Thoracic aorta (tissue), 2 donors: ENCODE data around the gene METTL1. TPM values are rescaled to one million over a fixed set of nuclear protein-coding genes. Genes with fewer than 3 reads are reported as not detected.

ENCODE experiments used
- ATAC-seq: fragments of 150-250 bp; one replicate; pipeline ENCODE4 v1.8.0; 2017; ENCODE audit warnings: low read depth; ENCODE audit not compliant: insufficient number of reproducible peaks, low FRiP score
- DNase-seq: peaks from one replicate; pipeline ENCODE4 v3.0.0-alpha.2; 2020; ENCODE audit warnings: low spot score
- H3K27ac ChIP-seq, 2 donors: fragments of 200-600 bp; sonication (generic); 1 replicate in 1 of 2; 2 replicates in 1 of 2; pipeline ENCODE4 v1.5.1; 2016; ENCODE audit warnings: mild to moderate bottlenecking in 2 of 2, moderate library complexity in 2 of 2
- H3K27me3 ChIP-seq: fragments of 200-600 bp; sonication (generic); replicated peaks from 2 replicates; pipeline ENCODE4 v1.6.0; 2016; ENCODE audit warnings: mild to moderate bottlenecking; ENCODE audit not compliant: insufficient read depth
- H3K36me3 ChIP-seq: fragments of 200-600 bp; sonication (generic); one replicate; pipeline ENCODE4 v1.5.1; 2016
- H3K4me1 ChIP-seq, 2 donors: fragments of 200-600 bp; sonication (generic); 1 replicate in 1 of 2; 2 replicates in 1 of 2; pipeline versions ENCODE4 v1.5.1 to v1.6.0; 2016; ENCODE audit warnings: low read depth in 2 of 2, mild to moderate bottlenecking in 1 of 2; ENCODE audit not compliant: control insufficient read depth in 1 of 2
- H3K4me3 ChIP-seq: fragments of 200-600 bp; sonication (generic); 2 replicates; pipeline ENCODE4 v1.5.1; 2016; ENCODE audit warnings: mild to moderate bottlenecking
- H3K9me3 ChIP-seq: fragments of 200-600 bp; sonication (generic); 2 replicates; pipeline ENCODE4 v1.5.1; 2016
- total RNA-seq, 2 donors: library from RNA; depleted of rRNA; stranded (reverse); fragments of >200 nt; gene quantifications; one replicate each; pipeline versions ENCODE4 v1.1.0 to v1.2.3, GENCODE V29; 2016
- TF ChIP-seq, protein P1 (sequence below): fragments of 200-600 bp; sonication (generic); IDR thresholded peaks from one replicate; pipeline ENCODE4 v1.5.1; 2019; ENCODE audit warnings: antibody characterized with exemption

METTL1 gene
- total RNA-seq, 2 donors from 2014 or later = 10.4 to 13.5 TPM

DNA sequence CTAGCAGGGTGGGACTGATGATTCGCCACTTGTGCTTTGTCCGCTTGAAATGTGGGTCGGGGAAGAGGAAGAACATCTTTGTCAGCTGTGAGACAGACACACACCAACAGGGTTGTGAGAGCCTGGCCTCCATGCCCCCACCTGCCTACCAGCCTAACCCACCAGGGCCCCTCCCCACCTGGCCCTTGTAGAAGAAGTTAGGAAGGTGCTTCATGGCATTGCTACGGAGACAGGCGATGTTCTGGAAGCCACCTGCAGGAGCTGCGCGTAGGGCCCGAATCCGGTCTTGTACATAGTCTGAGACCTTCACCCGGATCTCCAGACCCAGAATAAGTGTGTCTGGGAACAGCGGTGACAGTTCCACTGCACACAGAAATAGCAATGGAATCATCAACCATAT, 2.3 kb downstream of the METTL1 start:
- no peaks in the 10 kb centered on the region for H3K27me3 ChIP-seq
- no peak overlapping the region for H3K4me3 ChIP-seq
- TF ChIP-seq, protein P1, sequence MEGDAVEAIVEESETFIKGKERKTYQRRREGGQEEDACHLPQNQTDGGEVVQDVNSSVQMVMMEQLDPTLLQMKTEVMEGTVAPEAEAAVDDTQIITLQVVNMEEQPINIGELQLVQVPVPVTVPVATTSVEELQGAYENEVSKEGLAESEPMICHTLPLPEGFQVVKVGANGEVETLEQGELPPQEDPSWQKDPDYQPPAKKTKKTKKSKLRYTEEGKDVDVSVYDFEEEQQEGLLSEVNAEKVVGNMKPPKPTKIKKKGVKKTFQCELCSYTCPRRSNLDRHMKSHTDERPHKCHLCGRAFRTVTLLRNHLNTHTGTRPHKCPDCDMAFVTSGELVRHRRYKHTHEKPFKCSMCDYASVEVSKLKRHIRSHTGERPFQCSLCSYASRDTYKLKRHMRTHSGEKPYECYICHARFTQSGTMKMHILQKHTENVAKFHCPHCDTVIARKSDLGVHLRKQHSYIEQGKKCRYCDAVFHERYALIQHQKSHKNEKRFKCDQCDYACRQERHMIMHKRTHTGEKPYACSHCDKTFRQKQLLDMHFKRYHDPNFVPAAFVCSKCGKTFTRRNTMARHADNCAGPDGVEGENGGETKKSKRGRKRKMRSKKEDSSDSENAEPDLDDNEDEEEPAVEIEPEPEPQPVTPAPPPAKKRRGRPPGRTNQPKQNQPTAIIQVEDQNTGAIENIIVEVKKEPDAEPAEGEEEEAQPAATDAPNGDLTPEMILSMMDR = no peak
- H3K4me1 ChIP-seq = peaks cover 23 to 49% of the 10 kb centered on the region in 2 donors
- H3K9me3 ChIP-seq = no peaks in the 10 kb centered on the region
- no peak for DNase-seq
- H3K27ac ChIP-seq = no peak overlapping the region
- no peaks in the 10 kb centered on the region for H3K36me3 ChIP-seq
- no peak for ATAC-seq

DNA sequence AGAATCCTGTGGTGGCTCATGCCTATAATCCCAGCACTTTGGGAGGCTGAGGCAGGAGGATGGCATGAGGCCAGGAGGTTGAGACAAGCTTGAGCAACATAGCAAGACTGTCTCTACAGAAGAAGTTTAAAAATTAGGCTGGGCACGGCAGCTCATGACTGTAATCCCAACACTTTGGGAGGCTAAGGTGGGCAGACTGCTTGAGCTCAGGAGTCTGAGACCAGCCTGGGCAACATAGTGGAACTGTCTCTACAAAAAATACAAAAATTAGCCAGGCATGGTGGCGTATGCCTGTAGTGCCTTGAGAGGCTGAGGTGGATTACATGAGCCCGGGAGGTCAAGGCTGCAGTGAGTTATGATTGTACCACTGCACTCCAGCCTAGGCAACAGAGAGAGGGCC, 4.0 kb downstream of the METTL1 start:
- no peak for ATAC-seq
- no peaks in the 10 kb centered on the region for H3K27me3 ChIP-seq
- H3K27ac ChIP-seq = no peak overlapping the region
- H3K36me3 ChIP-seq = no peaks in the 10 kb centered on the region
- H3K9me3 ChIP-seq = no peaks in the 10 kb centered on the region
- no peak overlapping the region for H3K4me3 ChIP-seq
- H3K4me1 ChIP-seq = peaks cover 15 to 40% of the 10 kb centered on the region in 2 donors
- no peak for DNase-seq
- TF ChIP-seq, protein P1 = no peak

DNA sequence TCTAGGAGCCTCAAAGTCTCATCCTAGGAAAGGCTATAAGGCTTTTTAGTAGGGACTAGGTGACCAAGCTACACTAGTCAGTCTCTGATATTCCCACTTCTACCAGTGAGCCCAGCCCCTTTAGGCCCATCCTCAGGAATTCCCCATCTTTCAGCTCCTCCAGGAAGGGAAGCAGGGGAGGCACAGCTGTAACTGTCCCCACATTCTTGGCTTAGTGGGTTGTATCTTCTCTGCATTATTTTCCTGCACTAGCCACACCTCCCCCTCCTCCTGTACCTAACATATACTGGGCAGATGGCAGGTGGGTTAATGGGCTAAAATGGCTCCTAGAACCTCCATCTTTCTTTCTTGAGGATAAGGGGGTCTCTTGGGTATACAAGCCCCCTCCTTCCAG, 4.6 kb downstream of the METTL1 start:
- Histone ChIP-seq H3K4me1 (peaks cover 15 to 40% of the 10 kb centered on the region in 2 donors), H3K27me3 (no peaks in the 10 kb centered on the region), H3K27ac (no peak overlapping the region), H3K9me3 (no peaks in the 10 kb centered on the region), H3K36me3 (no peaks in the 10 kb centered on the region), H3K4me3 (no peak overlapping the region)
- TF ChIP-seq, protein P1 = no peak
- ATAC-seq (no peak), DNase-seq (no peak)

DNA sequence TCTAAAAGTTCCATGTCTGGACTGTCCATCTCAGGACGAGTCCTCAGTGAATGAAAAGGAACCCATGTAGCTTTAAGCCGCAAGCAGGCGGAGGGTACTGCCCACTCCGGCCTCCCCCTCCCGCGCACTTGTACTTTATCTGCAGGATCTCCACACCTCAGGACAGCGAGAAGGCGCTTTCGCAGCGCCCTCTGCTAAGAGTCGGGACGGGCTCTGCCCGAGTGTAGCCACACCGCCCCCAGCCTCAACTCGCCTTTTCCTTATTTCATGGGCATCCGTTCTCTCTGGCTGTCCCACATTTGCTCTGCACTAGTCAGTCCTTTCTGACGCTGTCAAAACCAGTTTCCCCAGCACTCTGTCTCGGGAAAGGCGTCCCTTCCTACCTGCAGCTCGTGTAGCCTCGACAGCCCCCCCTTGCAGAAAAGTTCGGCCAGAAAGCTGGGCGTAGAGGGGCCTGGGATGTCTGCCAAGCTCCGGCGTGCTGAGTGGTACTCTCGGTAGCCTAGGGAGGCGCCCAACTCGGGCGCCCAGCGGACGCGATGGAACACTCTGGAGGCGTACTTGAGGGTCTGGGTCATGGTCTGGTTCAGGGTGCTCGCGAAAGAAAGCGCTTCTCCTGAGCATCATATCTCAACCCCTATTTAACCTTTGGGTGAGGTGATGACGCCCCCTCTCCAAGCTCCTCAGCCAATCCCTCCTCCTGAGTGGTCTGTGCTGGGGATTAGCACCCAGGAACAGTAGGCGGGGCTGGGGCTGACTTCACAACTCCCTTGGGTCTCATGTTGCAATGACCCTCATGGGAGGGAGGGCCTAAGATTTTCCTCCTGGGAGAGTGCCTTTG, 5.2 kb downstream of the METTL1 start, which contains the start of gene CYP27B1:
Gene CYP27B1, minus strand, starts transcription at position 615 of the 841 bp plus-strand sequence. Its CDS starts 37 bp downstream, at position 578.
- TF ChIP-seq, protein P1 = no peak
- peaks cover 15 to 40% of the 10 kb centered on the region in 2 donors for H3K4me1 ChIP-seq
- no peaks in the 10 kb centered on the region for H3K27me3 ChIP-seq
- ATAC-seq = no peak
- H3K9me3 ChIP-seq = no peaks in the 10 kb centered on the region
- no peak within 1 kb of the TSS for H3K27ac ChIP-seq
- no peak for DNase-seq
- peak within 1 kb of the TSS; percentile 68 for H3K4me3 ChIP-seq
- H3K36me3 ChIP-seq = no peaks in the 10 kb centered on the region

DNA sequence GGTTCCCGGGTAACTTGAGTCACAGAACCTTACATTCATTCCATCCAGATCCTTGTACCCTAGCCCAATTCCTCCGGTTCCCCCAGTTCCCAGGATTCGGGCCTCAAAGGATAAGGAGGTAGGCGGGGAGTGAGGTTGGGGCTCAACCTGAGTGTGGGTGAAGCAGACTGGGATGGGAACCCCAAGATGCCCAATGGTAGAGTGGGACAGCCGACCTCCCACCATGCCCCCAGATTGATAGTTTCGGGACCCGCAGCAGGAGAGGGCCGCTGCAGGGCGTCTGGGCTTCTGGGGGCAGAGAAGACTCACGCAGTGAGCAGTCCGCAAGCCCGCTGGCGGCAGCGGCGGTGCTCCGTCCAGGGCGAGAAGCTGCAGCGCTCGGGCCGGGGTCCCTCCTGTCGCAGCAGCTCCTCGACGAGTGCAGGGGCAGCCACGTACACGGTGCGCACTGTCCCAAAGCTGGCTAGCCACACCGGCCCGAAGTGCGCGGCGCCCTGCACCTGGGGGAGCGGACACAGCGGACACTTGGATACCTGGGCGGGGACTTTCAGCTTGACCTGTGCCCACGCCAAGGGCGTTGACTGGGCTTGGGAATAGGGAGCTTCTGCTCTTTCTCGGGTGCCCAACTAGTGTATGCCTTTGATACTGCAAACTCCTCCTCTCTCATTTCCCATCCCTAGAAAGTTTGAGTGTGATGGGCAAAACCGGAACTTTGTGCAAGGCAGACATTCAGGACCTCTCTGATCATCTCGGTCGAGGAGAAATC, 6.0 kb downstream of the METTL1 start:
- Histone ChIP-seq H3K4me1 (peaks cover 15 to 32% of the 10 kb centered on the region in 2 donors), H3K4me3 (peak overlapping the region; percentile 68), H3K36me3 (no peaks in the 10 kb centered on the region), H3K27me3 (no peaks in the 10 kb centered on the region), H3K27ac (no peak overlapping the region), H3K9me3 (no peaks in the 10 kb centered on the region)
- TF ChIP-seq, protein P1 = no peak
- DNase-seq (no peak), ATAC-seq (no peak)
